ENCODE data around the gene GPR18.

DNA sequence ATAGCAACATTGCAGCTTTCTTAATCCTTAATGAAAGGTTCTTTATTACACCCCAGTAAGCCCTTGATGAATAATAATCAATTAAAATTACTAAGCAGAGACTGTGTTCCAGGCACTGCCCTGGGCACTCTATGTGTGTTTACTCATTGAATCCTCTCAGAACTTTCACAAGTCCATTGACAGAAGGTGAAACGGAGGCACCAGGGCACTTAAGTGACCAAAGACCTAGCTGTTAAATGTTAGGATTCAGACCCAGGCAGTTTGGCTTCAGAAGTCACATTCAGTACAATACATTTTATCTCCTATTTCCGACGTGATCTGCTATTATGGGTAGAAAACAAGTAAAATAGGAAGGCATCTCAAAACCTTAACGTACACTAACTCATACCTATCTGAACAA, 46.4 kb upstream of the GPR18 start:
- TF ChIP-seq, protein P1, sequence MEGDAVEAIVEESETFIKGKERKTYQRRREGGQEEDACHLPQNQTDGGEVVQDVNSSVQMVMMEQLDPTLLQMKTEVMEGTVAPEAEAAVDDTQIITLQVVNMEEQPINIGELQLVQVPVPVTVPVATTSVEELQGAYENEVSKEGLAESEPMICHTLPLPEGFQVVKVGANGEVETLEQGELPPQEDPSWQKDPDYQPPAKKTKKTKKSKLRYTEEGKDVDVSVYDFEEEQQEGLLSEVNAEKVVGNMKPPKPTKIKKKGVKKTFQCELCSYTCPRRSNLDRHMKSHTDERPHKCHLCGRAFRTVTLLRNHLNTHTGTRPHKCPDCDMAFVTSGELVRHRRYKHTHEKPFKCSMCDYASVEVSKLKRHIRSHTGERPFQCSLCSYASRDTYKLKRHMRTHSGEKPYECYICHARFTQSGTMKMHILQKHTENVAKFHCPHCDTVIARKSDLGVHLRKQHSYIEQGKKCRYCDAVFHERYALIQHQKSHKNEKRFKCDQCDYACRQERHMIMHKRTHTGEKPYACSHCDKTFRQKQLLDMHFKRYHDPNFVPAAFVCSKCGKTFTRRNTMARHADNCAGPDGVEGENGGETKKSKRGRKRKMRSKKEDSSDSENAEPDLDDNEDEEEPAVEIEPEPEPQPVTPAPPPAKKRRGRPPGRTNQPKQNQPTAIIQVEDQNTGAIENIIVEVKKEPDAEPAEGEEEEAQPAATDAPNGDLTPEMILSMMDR (IDR thresholded peaks at IDR 0.05 in 4 of 5, conservative IDR thresholded peaks at IDR 0.05 in 1 of 5): no peak
- no peak for TF ChIP-seq POLR2A (IDR thresholded peaks at IDR 0.05)

All from gastrocnemius medialis (tissue), 4 donors.